Hepatocyte (in vitro differentiated cells): ENCODE results near the gene ELMO3.

ENCODE experiments used
- CTCF ChIP-seq: fragments of 200-600 bp; sonication (generic); IDR thresholded peaks from 2 replicates; pipeline ENCODE4 v1.5.1; 2016; ENCODE audit warnings: antibody characterized with exemption, mild to moderate bottlenecking; ENCODE audit not compliant: poor library complexity
- EZH2 ChIP-seq: fragments of 200-600 bp; sonication (generic); IDR thresholded peaks from 2 replicates; pipeline ENCODE4 v1.6.1; 2016; ENCODE audit warnings: antibody characterized with exemption, mild to moderate bottlenecking, borderline replicate concordance

GRCh38 chr16:67193536-67193935 is 5.4 kb upstream of the ELMO3 start:
- no peak for TF ChIP-seq CTCF
- TF ChIP-seq EZH2 = no peak
